GM10847 (cell line): ENCODE data around the gene FAM20B.

Experiments
- POLR2A ChIP-seq: IDR thresholded peaks from 2 replicates; pipeline ENCODE4 v1.6.1; 2011; ENCODE audit not compliant: insufficient read length; ENCODE audit errors: extremely low read depth

The FAM20B gene

GRCh38 chr1:179025125-179025974, at the start of gene FAM20B:
Gene FAM20B, plus strand, starts transcription at chr1:179025894. Its CDS starts 17,954 bp downstream, at chr1:179043848.
- TF ChIP-seq POLR2A = no peak

GRCh38 chr1:178976541-178976940, 49.2 kb upstream of the FAM20B start:
- TF ChIP-seq POLR2A = no peak

GRCh38 chr1:178986204-178986603, 39.5 kb upstream of the FAM20B start:
- no peak for TF ChIP-seq POLR2A

- no peak for TF ChIP-seq POLR2A
Measured at GRCh38 chr1:178993559-178993958, 32.1 kb upstream of the FAM20B start.

GRCh38 chr1:178997428-178997827, 28.3 kb upstream of the FAM20B start:
- TF ChIP-seq POLR2A = no peak

- TF ChIP-seq POLR2A = no peak
Measured at GRCh38 chr1:178998295-178998694, 27.4 kb upstream of the FAM20B start.

GRCh38 chr1:178999061-178999460, 26.6 kb upstream of the FAM20B start:
- no peak for TF ChIP-seq POLR2A

- no peak for TF ChIP-seq POLR2A
Measured at GRCh38 chr1:179001451-179001850, 24.2 kb upstream of the FAM20B start.

- TF ChIP-seq POLR2A = no peak
Measured at GRCh38 chr1:179002552-179003345, 22.9 kb upstream of the FAM20B start.

- no peak for TF ChIP-seq POLR2A
Measured at GRCh38 chr1:179003512-179004066, 22.1 kb upstream of the FAM20B start.

- no peak for TF ChIP-seq POLR2A
Measured at GRCh38 chr1:179007233-179007632, 18.5 kb upstream of the FAM20B start.

- no peak for TF ChIP-seq POLR2A
Measured at GRCh38 chr1:179010671-179011070, 15.0 kb upstream of the FAM20B start.

GRCh38 chr1:179012038-179012437, 13.7 kb upstream of the FAM20B start:
- no peak for TF ChIP-seq POLR2A

- TF ChIP-seq POLR2A = no peak
Measured at GRCh38 chr1:179014123-179014522, 11.6 kb upstream of the FAM20B start.

- TF ChIP-seq POLR2A = no peak
Measured at GRCh38 chr1:179015396-179015795, 10.3 kb upstream of the FAM20B start.
